ENCODE results near the gene UBE2O. TPM values are rescaled to one million over a fixed set of nuclear protein-coding genes. Genes with fewer than 3 reads are reported as not detected.

UBE2O gene
- total RNA-seq, 1 donor from 2014 or later, result 35.9 TPM

GRCh38 chr17:76428511-76428910 is 24.4 kb downstream of the UBE2O start:
- DNase-seq (no peak), ATAC-seq (ENCODE audit: poor library complexity) (no peak)
- intact Hi-C loops (cut with DNase I), result no loop called here

- ATAC-seq (ENCODE audit: poor library complexity) (no peak), DNase-seq (peak; percentile 56)
- intact Hi-C loops (cut with DNase I), result no loop called here
These were observed 25.3 kb downstream of the UBE2O start for GRCh38 chr17:76427501-76428231.

DNA sequence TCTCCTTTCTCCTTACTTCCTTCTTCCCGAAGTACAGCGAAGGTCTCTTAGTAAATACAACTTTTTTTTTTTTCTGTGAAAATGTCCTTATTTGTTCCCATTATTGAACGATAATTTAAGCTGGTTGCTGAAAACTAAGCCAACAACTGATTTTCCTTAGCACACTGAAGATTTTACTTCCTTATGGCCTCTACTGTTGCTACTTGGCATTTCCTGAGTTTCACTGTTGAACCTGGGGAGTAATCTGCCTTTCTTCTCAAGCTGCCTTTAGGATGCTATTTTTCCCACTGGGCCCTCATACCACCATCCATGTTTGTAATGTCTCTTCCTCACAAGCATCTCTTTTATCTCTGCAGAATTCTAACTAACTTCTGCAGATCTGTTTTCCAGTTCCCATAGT is 26.1 kb downstream of the UBE2O start:
- DNase-seq (no peak), ATAC-seq (ENCODE audit: poor library complexity) (no peak)
- intact Hi-C loops (cut with DNase I), result no loop called here

DNA sequence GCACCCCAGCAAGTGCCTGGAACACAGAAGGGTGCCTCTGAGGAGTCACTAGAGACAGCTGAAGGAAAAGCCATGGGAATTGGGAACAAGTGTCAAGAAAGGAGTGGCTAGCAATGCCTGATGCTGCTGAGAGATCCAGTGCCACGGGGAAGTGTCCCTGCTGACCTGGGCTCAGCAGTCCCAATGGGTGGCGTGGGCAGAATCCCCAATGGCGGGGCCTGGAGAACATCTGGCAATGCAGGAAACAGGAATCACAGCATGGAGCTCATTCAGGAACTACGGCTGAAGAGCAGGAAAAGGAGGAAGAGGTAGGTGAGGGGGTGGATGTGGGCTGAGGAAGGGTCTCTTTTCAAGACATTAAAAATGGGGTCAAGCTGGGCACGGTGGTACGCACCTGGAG is 30.1 kb downstream of the UBE2O start:
- intact Hi-C loops (cut with DNase I), result no loop called here
- no peak for ATAC-seq (ENCODE audit: poor library complexity)
- no peak for DNase-seq

- DNase-seq (no peak), ATAC-seq (ENCODE audit: poor library complexity) (no peak)
- intact Hi-C loops (cut with DNase I), result no loop called here
These were observed 30.5 kb downstream of the UBE2O start for GRCh38 chr17:76422406-76422805.

DNA sequence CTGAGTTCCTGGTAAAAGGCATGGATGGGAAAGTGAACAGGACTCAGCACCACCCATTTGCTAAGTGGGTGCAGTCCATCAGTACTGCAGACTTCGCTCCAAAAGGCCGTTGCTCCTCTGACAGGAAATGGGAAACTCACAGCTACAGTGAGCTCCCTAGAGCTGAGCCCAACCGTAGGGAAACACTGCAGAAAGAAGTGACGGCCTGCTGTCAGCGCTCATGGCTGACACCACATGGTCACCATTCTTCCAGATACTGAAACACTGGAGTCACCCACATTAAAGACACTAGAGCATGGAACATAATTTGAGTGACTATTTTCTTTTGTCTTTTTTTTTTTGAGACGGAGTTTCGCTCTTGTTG is 31.9 kb downstream of the UBE2O start:
- intact Hi-C loops (cut with DNase I), result no loop called here
- ATAC-seq (ENCODE audit: poor library complexity), result peak; percentile 85
- DNase-seq, result no peak

DNA sequence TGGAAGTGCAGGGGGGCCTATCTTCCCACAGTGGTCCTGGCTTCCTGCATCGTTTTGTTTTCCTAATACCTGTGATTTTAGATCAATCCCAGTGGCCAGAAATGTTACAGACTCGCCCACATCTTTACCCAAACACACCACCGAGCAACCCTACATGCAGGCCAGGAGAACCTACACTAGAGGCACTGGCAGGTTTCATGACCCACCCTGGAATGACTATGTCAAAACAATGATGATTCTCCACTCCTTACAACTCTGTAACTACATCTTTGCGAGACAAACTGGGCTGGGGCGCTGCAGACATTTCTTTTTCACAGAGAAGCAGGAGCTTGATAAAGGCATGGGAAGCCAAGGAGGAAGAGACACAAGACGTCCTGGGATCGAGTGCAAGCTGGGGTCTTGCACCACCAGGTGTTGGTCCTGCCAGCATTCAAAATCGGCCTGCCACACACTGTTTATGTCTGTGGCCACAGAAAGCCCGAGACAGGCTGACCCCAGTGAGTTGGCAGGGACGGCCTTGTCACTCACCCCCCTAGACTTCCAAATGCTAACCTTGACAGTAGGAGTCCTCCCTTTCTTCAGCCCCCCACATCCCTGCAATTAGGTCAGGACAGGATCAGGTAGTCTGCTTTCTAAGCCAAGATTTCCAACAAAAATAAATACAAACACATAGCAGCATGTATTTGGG is 32.5 kb downstream of the UBE2O start:
- ATAC-seq (ENCODE audit: poor library complexity) (peak; percentile 9), DNase-seq (no peak)
- intact Hi-C loops (cut with DNase I), result no loop called here

DNA sequence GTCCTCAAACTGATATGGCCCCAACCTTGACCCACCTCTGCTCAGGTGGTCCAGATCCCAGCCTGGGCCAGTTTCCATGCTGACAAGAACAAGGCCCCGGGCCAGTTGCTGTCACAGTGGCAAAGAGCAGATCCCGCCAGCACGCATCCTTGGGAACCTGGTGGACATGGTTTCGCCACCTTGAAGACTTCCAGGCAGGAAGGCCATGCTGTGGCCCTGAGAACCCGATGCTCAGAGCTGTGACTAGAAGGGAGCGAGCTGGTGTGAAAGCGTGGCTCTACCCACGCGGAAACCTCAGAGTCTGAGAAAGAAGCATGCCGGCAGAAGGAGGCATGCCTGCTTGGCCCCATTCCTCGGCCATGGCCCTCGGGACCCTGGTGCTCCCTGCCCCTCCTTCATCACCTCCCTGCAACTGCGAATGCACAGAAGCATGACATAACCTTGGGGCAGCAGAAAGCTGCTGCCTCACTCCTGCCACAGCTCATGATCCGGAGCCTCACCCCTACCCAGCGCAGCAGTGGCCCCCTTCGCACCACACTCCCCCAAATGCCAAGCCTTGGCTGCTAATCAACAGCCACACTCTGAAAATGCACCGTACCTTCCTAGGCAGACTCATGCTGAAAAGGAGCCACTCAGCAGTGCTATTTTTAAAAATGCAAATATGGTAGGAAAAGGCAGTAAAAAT is 33.2 kb downstream of the UBE2O start:
- no peak for DNase-seq
- peak; percentile 47 for ATAC-seq (ENCODE audit: poor library complexity)
- intact Hi-C loops (cut with DNase I), result no loop called here

- ATAC-seq (ENCODE audit: poor library complexity) (no peak), DNase-seq (no peak)
- intact Hi-C loops (cut with DNase I), result no loop called here
These were observed 35.3 kb downstream of the UBE2O start for GRCh38 chr17:76417499-76418143.

- DNase-seq, result no peak
- intact Hi-C loops (cut with DNase I), result no loop called here
- ATAC-seq (ENCODE audit: poor library complexity), result no peak
These were observed 36.1 kb downstream of the UBE2O start for GRCh38 chr17:76416899-76417298.

- ATAC-seq (ENCODE audit: poor library complexity) (no peak), DNase-seq (no peak)
- intact Hi-C loops (cut with DNase I), result no loop called here
These were observed 36.5 kb downstream of the UBE2O start for GRCh38 chr17:76416457-76416856.

DNA sequence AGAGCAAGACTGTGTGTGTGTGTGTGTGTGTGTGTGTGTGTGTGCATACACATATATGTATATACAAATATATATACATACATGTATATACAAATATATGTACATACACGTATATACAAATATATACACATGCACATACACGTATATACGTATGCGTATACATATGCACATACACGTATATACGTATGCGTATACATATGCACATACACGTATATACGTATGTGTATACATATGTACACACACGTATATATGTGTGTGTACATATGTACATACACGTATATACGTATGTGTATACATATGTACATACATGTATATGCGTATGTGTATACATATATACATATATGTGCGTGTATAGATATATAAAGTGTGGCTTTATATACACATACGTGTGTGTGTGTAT is 37.2 kb downstream of the UBE2O start:
- no peak for DNase-seq
- intact Hi-C loops (cut with DNase I), result no loop called here
- no peak for ATAC-seq (ENCODE audit: poor library complexity)

DNA sequence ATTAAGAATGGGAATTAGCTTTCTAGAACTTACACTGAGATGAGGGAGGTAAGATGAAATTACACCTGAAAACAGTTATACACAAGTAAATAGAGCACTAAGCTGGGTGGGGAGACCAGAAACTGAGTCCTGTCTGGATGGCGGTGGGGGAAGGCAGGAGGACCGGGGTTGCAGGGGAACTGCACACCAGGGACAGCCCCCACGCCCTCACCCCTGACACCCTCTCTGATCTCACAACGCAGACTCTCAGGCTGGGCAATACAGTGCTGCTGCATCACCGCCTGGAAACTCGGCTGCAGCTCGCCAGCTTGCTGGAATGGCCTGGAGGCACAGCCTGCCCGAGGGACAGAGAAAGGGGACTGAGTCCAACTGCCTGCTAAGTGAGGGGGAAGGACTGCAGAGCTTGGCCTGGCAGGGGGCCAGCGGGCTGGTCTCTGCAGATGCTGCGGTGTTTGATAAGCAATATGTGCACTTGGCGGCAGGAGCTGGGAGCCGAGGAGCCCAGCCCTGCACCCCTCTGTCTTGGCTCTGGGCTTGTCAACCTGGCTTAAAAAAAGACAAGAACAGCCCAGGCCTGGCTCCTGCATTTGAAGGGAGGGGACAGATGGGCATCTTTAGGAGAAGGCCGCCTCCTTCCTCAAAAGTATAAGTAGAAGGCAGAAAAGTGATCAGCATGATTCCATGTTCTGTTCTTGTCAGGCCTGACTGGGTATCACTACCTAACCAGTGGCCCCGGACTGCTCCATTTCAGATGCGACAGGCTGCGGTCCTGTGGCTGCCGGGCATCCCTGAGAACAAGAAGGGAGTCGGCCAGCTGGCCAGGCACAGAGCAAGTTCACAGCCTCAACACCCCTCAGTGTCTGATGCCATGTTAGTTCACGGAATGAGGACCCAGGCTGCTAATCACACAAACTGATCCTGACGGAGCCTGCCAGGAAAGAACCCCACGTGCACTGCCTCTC is 38.3 kb downstream of the UBE2O start:
- DNase-seq (peak; percentile 93), ATAC-seq (ENCODE audit: poor library complexity) (peak; percentile 91)
- intact Hi-C loops (cut with DNase I), result loop anchor here (5.0 kb wide), 1 partner anchor 93 kb away; no protein-coding TSS in a partner anchor

- ATAC-seq (ENCODE audit: poor library complexity) (no peak), DNase-seq (no peak)
- intact Hi-C loops (cut with DNase I), result loop anchor here (5.0 kb wide), 1 partner anchor 96 kb away; no protein-coding TSS in a partner anchor
These were observed 41.7 kb downstream of the UBE2O start for GRCh38 chr17:76411247-76411646.

GRCh38 chr17:76410328-76410965 is 42.5 kb downstream of the UBE2O start:
- ATAC-seq (ENCODE audit: poor library complexity), result no peak
- intact Hi-C loops (cut with DNase I), result loop anchor here (5.0 kb wide), 1 partner anchor 97 kb away; no protein-coding TSS in a partner anchor
- peak; percentile 37 for DNase-seq

GRCh38 chr17:76408037-76408849 is 44.7 kb downstream of the UBE2O start:
- peak; percentile 8 for ATAC-seq (ENCODE audit: poor library complexity)
- peak; percentile 71 for DNase-seq
- intact Hi-C loops (cut with DNase I), result loop anchor here (5.0 kb wide), 1 partner anchor 49 kb away; no protein-coding TSS in a partner anchor

- peak; percentile 30 for DNase-seq
- intact Hi-C loops (cut with DNase I), result loop anchor here (5.0 kb wide), 1 partner anchor 50 kb away; no protein-coding TSS in a partner anchor
- no peak for ATAC-seq (ENCODE audit: poor library complexity)
These were observed 45.4 kb downstream of the UBE2O start for GRCh38 chr17:76407509-76407908.

Measured in Right ventricle myocardium superior (tissue), 1 donor.